K562 (cell line): ENCODE data around the gene SH3TC1. TPM values are rescaled to one million over a fixed set of nuclear protein-coding genes. Genes with fewer than 3 reads are reported as not detected.
A peak's percentile ranks its signal among the peaks of the same experiment; 100 is the strongest.

ENCODE experiments used
- ATAC-seq: fragments of 200-7000 bp; cut with Tn5 transposase; 3 replicates; pipeline ENCODE4 v1.9.1; 2020; ENCODE audit warnings: moderate library complexity
- BruUV-seq: library from RNA; stranded (reverse); fragments of 400-500 nt; replicated peaks from 2 replicates; lab custom pipeline; 2021; lab: Mats Ljungman, UMichigan
- CTCF ChIA-PET: fragments of 300-600 bp; formaldehyde crosslinking; extraction: SDS; loops from one replicate; lab custom pipeline; 2021; ENCODE audit warnings: low intra/inter-chr PET ratio; lab: Yijun Ruan, JAX
- POLR2A ChIA-PET: fragments of 300-600, 350-650 bp; sonication (Branson Sonifier 250); formaldehyde crosslinking; extraction: SDS; loops from one replicate; lab custom pipeline; 2021; ENCODE audit warnings: antibody characterized with exemption, inconsistent platforms; lab: Yijun Ruan, JAX
- DNase-seq, 4 experiments: peaks; one replicate each; pipeline versions ENCODE4 v3.0.0 to v3.0.0-alpha.2; 2011 to 2018; ENCODE audit warnings: low spot score in 3 of 4, mixed read lengths in 3 of 4; ENCODE audit errors: extremely low read depth in 1 of 4
- FAIRE-seq: peaks from 2 replicates; lab custom pipeline; 2011; peaks lifted over from hg19 to GRCh38; lab: Jason Lieb, UNC
- H2AFZ ChIP-seq: 2 replicates; pipeline ENCODE4 v1.6.0; 2011; ENCODE audit warnings: low read depth, low read length, control low read depth, inconsistent platforms
- H3K27ac ChIP-seq: fragments of 200-600 bp; 3 replicates; pipeline ENCODE4 v1.8.0; 2011; ENCODE audit warnings: low read depth, mild to moderate bottlenecking, control low read depth, inconsistent platforms, low read length, moderate library complexity, mixed read lengths; ENCODE audit errors: extremely low read depth
- H3K27me3 ChIP-seq, 2 experiments: fragments of 300-600 bp in 1 of 2; 2 replicates in 1 of 2; 3 replicates in 1 of 2; pipeline versions ENCODE4 v1.6.0 to v1.8.0; 2011; ENCODE audit warnings: inconsistent platforms in 2 of 2, low read length in 2 of 2, mild to moderate bottlenecking in 1 of 2, mixed read lengths in 1 of 2, moderate library complexity in 1 of 2; ENCODE audit not compliant: control insufficient read depth in 2 of 2, insufficient read depth in 2 of 2
- H3K36me3 ChIP-seq: fragments of 300-600 bp; 3 replicates; pipeline ENCODE4 v1.8.0; 2011; ENCODE audit warnings: mild to moderate bottlenecking, low read length, inconsistent platforms; ENCODE audit not compliant: control insufficient read depth, insufficient read depth
- H3K4me1 ChIP-seq, 2 experiments: fragments of 200-600 bp in 1 of 2; replicated peaks in 1 of 2; 2 replicates in 1 of 2; 3 replicates in 1 of 2; pipeline versions ENCODE4 v1.5.1 to v1.8.0; 2011; ENCODE audit warnings: inconsistent platforms in 2 of 2, low read length in 2 of 2, mild to moderate bottlenecking in 1 of 2, mixed read lengths in 1 of 2, moderate library complexity in 1 of 2; ENCODE audit not compliant: control insufficient read depth in 2 of 2, insufficient read depth in 2 of 2
- H3K4me2 ChIP-seq: 2 replicates; pipeline ENCODE4 v1.6.1; 2011; ENCODE audit warnings: low read length, control low read depth, inconsistent platforms, mixed read lengths; ENCODE audit not compliant: insufficient read depth
- H3K4me3 ChIP-seq: fragments of 200-600 bp; sonication (generic), shearing (Covaris generic); 2 replicates; pipeline ENCODE4 v1.5.1; 2016; ENCODE audit warnings: control low read depth, inconsistent platforms
- H3K79me2 ChIP-seq: fragments of 200-600 bp; 3 replicates; pipeline ENCODE4 v1.8.0; 2011; ENCODE audit warnings: low read length, inconsistent platforms; ENCODE audit not compliant: control insufficient read depth, insufficient read depth
- H3K9ac ChIP-seq, 2 experiments: 2 replicates each; pipeline versions ENCODE4 v1.6.0 to v1.6.1; 2011; ENCODE audit warnings: low read depth in 2 of 2, low read length in 2 of 2, control low read depth in 1 of 2, inconsistent platforms in 1 of 2, mild to moderate bottlenecking in 1 of 2, mixed read lengths in 1 of 2; ENCODE audit not compliant: insufficient read depth in 1 of 2
- H3K9me1 ChIP-seq: one replicate; pipeline ENCODE4 v1.6.0; 2011; ENCODE audit warnings: inconsistent platforms, mild to moderate bottlenecking, low read length, moderate library complexity; ENCODE audit not compliant: control insufficient read depth, insufficient read depth
- H3K9me3 ChIP-seq: replicated peaks from 2 replicates; pipeline ENCODE4 v1.5.1; 2011; ENCODE audit warnings: low read depth, low read length, inconsistent platforms; ENCODE audit not compliant: control insufficient read depth, insufficient read depth
- H4K20me1 ChIP-seq: replicated peaks from 2 replicates; pipeline ENCODE4 v1.6.1; 2011; ENCODE audit warnings: low read length, inconsistent platforms, mixed read lengths; ENCODE audit not compliant: control insufficient read depth, insufficient read depth
- CEBPB ChIP-seq: fragments of 450-650 bp; IDR thresholded peaks from 2 replicates; pipeline ENCODE4 v1.6.1; 2016; ENCODE audit warnings: missing genetic modification characterization, missing compliant biosample characterization
- EGR1 ChIP-seq: fragments of 450-650 bp; conservative IDR thresholded peaks from 2 replicates; pipeline ENCODE4 v1.6.1; 2017; ENCODE audit warnings: mild to moderate bottlenecking
- MAZ ChIP-seq, 2 experiments: fragments of 450-650 bp in 1 of 2; sonication (generic) in 1 of 2; formaldehyde crosslinking; IDR thresholded peaks in 1 of 2; conservative IDR thresholded peaks in 1 of 2; 2 replicates each; pipeline versions ENCODE4 v1.4.0 to v1.5.0; 2020; ENCODE audit warnings: mild to moderate bottlenecking in 1 of 2, missing genetic modification reagents in 1 of 2
- WGBS: fragments of 100-300 bp; shearing (Covaris generic); methylation state at CpG from one replicate; pipeline ENCODE4 v1.1.6; 2016; ENCODE audit warnings: low coverage, mixed read lengths; ENCODE audit not compliant: insufficient coverage; ENCODE audit errors: missing lambda C conversion rate; 5-methylcytosine and 5-hydroxymethylcytosine counted together
- in situ Hi-C: fragments of 300-500 bp; cut with MboI; formaldehyde crosslinking; loops from 4 replicates; pipeline ENCODE4 v1.15.0; 2018; ENCODE audit warnings: inconsistent platforms, mixed read lengths
- intact Hi-C: fragments of 100-400 bp; cut with micrococcal nuclease; formaldehyde crosslinking; loops from 2 replicates; pipeline ENCODE4 v1.14.2; 2022
- polyA plus RNA-seq, 8 experiments: library from polyadenylated mRNA; depleted of rRNA in 4 of 8; stranded (reverse) in 5 of 8; unstranded in 3 of 8; fragments of >200 nt; fragmentation: Nextera tagmentation in 2 of 8; fragmentation: Illumina TruSeq in 1 of 8; extraction: Ambion mirVana in 2 of 8; extraction: Trizol in 1 of 8; gene quantifications; 2 replicates each; pipeline versions ENCODE4 v1.2.1 to v1.2.3, GENCODE V29; 2011 to 2014; ENCODE audit warnings: inconsistent platforms in 1 of 8, missing spikeins in 1 of 8
- total RNA-seq, 7 experiments: library from RNA; depleted of rRNA in 6 of 7; stranded (reverse); fragments of >200 nt in 6 of 7; fragmentation: Illumina TruSeq in 2 of 7; extraction: Trizol in 2 of 7; gene quantifications; 2 replicates each; pipeline versions ENCODE4 v1.2.1 to v1.2.3, GENCODE V29; 2011 to 2021; ENCODE audit warnings: low replicate concordance in 1 of 7
- TF ChIP-seq, protein P1 (sequence below), 3 experiments: IDR thresholded peaks in 2 of 3; conservative IDR thresholded peaks in 1 of 3; 2 replicates each; pipeline ENCODE4 v1.5.1; 2011 to 2012; ENCODE audit warnings: low read length in 3 of 3, mild to moderate bottlenecking in 3 of 3, control low read depth in 2 of 3, improper control_type of control experiment in 1 of 3, inconsistent platforms in 1 of 3, low read depth in 1 of 3, mixed read lengths in 1 of 3, moderate library complexity in 1 of 3; ENCODE audit not compliant: insufficient read depth in 2 of 3
- TF ChIP-seq, protein P2 (sequence below): fragments of 450-650 bp; IDR thresholded peaks from 2 replicates; pipeline ENCODE4 v1.6.1; 2016; ENCODE audit warnings: borderline replicate concordance
- TF ChIP-seq, protein P3 (sequence below), 2 experiments: fragments of 450-650 bp; formaldehyde crosslinking in 1 of 2; IDR thresholded peaks; 2 replicates each; pipeline versions ENCODE4 v1.4.0 to v1.6.1; 2014 to 2020; ENCODE audit warnings: mild to moderate bottlenecking in 2 of 2, borderline replicate concordance in 1 of 2, low read depth in 1 of 2

Gene SH3TC1
- total and polyA plus RNA-seq, 9 of the 15 experiments (the other 6 are each of a cell fraction or from before 2014, with no cell fraction given), result 0.04 to 2.1 (median 0.48) TPM; not detected in 1

DNA sequence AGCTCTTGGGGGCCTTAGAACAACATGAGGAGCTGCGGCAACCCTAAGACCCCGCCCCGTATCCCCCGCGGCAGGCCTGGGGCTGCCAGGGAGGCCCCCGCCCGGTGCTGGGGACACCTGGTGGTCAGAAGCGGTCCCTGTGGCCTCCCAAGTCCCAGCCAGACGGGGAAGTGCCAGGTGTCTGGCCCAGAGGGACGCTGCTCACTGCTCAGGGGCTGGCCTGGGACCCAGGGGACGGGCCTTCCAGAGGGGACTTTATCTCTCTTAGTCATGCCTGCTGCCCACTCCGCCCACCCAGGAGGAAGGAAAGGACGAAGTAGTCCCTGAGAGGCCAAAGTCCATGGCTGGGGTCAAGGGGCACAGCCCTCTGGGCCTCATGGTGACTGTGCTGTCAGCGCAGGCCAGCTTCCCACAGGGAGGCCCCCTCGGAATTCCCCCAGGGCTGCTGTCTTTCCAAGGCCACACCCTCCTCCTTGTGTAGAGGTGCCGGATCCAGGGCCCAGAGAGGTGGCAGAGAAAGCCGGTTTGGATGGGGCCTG lies 39.5 kb downstream of the SH3TC1 start:
- H3K4me3 ChIP-seq, result no peak overlapping the region
- no peaks in the 10 kb centered on the region for H3K36me3 ChIP-seq
- H3K4me2 ChIP-seq, result no peak overlapping the region
- H3K4me1 ChIP-seq, result peaks cover 6 to 25% of the 10 kb centered on the region in 2 experiments; a peak in 3 of 5 replicates
- no peak overlapping the region for H3K9ac ChIP-seq
- H3K9me1 ChIP-seq, result no peaks in the 10 kb centered on the region
- H4K20me1 ChIP-seq, result peaks cover 4% of the 10 kb centered on the region; the same call in 1 of the 2 replicates
- ATAC-seq (peak; percentile 57), FAIRE-seq (no peak), DNase-seq (peak in 3 of 4 experiments; percentile 32 to 44 (median 41))
- H3K9me3 ChIP-seq, result no peaks in the 10 kb centered on the region
- no TSS peak for BruUV-seq
- H2AFZ ChIP-seq, result no peak overlapping the region
- WGBS, result 14% methylated on average over 15 of the region's 17 CpGs
- intact Hi-C loops, result loop anchor here (5.0 kb wide), 1 partner anchor 61 kb away; no protein-coding TSS in a partner anchor
- CTCF ChIA-PET, result no interaction called here
- in situ Hi-C loops, result no loop called here
- peaks cover 0 to 12% of the 10 kb centered on the region in 2 experiments; a peak in 2 of 5 replicates for H3K27me3 ChIP-seq
- H3K79me2 ChIP-seq, result no peaks in the 10 kb centered on the region
- POLR2A ChIA-PET, result interaction anchor here (0.6 kb wide), 1 partner anchor 21 kb away, joined by 4 read pairs; no protein-coding TSS in a partner anchor
- H3K27ac ChIP-seq, result no peak overlapping the region
- TF ChIP-seq CEBPB (tag), result no peak
- TF ChIP-seq EGR1, result peak; percentile 48; the same call in 1 of the 2 replicates
- TF ChIP-seq, protein P1, sequence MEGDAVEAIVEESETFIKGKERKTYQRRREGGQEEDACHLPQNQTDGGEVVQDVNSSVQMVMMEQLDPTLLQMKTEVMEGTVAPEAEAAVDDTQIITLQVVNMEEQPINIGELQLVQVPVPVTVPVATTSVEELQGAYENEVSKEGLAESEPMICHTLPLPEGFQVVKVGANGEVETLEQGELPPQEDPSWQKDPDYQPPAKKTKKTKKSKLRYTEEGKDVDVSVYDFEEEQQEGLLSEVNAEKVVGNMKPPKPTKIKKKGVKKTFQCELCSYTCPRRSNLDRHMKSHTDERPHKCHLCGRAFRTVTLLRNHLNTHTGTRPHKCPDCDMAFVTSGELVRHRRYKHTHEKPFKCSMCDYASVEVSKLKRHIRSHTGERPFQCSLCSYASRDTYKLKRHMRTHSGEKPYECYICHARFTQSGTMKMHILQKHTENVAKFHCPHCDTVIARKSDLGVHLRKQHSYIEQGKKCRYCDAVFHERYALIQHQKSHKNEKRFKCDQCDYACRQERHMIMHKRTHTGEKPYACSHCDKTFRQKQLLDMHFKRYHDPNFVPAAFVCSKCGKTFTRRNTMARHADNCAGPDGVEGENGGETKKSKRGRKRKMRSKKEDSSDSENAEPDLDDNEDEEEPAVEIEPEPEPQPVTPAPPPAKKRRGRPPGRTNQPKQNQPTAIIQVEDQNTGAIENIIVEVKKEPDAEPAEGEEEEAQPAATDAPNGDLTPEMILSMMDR (IDR thresholded peaks at IDR 0.05 in 2 of 3, conservative IDR thresholded peaks at IDR 0.05 in 1 of 3; ENCODE audit: insufficient read depth in 2 of 3, low read depth in 1 of 3, low read length in 3 of 3), result peak; percentile 40 to 54 (median 45); a peak in 4 of 6 replicates
- TF ChIP-seq, protein P2, sequence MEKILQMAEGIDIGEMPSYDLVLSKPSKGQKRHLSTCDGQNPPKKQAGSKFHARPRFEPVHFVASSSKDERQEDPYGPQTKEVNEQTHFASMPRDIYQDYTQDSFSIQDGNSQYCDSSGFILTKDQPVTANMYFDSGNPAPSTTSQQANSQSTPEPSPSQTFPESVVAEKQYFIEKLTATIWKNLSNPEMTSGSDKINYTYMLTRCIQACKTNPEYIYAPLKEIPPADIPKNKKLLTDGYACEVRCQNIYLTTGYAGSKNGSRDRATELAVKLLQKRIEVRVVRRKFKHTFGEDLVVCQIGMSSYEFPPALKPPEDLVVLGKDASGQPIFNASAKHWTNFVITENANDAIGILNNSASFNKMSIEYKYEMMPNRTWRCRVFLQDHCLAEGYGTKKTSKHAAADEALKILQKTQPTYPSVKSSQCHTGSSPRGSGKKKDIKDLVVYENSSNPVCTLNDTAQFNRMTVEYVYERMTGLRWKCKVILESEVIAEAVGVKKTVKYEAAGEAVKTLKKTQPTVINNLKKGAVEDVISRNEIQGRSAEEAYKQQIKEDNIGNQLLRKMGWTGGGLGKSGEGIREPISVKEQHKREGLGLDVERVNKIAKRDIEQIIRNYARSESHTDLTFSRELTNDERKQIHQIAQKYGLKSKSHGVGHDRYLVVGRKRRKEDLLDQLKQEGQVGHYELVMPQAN, result no peak
- TF ChIP-seq MAZ (CRISPR knock-in tag; conservative IDR thresholded peaks at IDR 0.05 in 1 of 2, IDR thresholded peaks at IDR 0.05 in 1 of 2), result peak in 1 of 2 experiments; percentile 42; a peak in 1 of 4 replicates
- TF ChIP-seq, protein P3, sequence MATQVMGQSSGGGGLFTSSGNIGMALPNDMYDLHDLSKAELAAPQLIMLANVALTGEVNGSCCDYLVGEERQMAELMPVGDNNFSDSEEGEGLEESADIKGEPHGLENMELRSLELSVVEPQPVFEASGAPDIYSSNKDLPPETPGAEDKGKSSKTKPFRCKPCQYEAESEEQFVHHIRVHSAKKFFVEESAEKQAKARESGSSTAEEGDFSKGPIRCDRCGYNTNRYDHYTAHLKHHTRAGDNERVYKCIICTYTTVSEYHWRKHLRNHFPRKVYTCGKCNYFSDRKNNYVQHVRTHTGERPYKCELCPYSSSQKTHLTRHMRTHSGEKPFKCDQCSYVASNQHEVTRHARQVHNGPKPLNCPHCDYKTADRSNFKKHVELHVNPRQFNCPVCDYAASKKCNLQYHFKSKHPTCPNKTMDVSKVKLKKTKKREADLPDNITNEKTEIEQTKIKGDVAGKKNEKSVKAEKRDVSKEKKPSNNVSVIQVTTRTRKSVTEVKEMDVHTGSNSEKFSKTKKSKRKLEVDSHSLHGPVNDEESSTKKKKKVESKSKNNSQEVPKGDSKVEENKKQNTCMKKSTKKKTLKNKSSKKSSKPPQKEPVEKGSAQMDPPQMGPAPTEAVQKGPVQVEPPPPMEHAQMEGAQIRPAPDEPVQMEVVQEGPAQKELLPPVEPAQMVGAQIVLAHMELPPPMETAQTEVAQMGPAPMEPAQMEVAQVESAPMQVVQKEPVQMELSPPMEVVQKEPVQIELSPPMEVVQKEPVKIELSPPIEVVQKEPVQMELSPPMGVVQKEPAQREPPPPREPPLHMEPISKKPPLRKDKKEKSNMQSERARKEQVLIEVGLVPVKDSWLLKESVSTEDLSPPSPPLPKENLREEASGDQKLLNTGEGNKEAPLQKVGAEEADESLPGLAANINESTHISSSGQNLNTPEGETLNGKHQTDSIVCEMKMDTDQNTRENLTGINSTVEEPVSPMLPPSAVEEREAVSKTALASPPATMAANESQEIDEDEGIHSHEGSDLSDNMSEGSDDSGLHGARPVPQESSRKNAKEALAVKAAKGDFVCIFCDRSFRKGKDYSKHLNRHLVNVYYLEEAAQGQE (IDR thresholded peaks at IDR 0.05; ENCODE audit: borderline replicate concordance), result peak; percentile 9; the same call in 1 of the 2 replicates
- TF ChIP-seq, protein P3 (CRISPR knock-in tag; IDR thresholded peaks at IDR 0.05; ENCODE audit: low read depth), result no peak
